Urinary bladder (tissue), 4 donors: ENCODE data around the gene OTOL1. TPM values are rescaled to one million over a fixed set of nuclear protein-coding genes. Genes with fewer than 3 reads are reported as not detected.

Experiments
- DNase-seq: peaks from one replicate; pipeline ENCODE4 v3.0.0-alpha.2; 2015; ENCODE audit errors: extremely low spot score
- H3K27ac ChIP-seq: one replicate; pipeline ENCODE4 v1.5.1; 2013; ENCODE audit warnings: low read depth, mild to moderate bottlenecking, moderate library complexity
- H3K36me3 ChIP-seq: one replicate; pipeline ENCODE4 v1.6.1; 2013; ENCODE audit warnings: mild to moderate bottlenecking, moderate library complexity; ENCODE audit not compliant: insufficient read depth
- H3K4me1 ChIP-seq: one replicate; pipeline ENCODE4 v1.6.1; 2013; ENCODE audit warnings: mild to moderate bottlenecking, moderate library complexity; ENCODE audit not compliant: insufficient read depth
- H3K4me3 ChIP-seq: one replicate; pipeline ENCODE4 v1.5.1; 2013; ENCODE audit warnings: low read depth, low read length
- WGBS: extraction: QIAGEN DNeasy Blood & Tissue Kit; methylation state at CpG from one replicate; pipeline ENCODE4 v1.1.7; 2013; 5-methylcytosine and 5-hydroxymethylcytosine counted together
- polyA plus RNA-seq: library from polyadenylated mRNA; stranded (reverse); fragments of 200-250 nt; gene quantifications from one replicate; pipeline ENCODE4 v1.2.3, GENCODE V29; 2013
- total RNA-seq: library from RNA; depleted of rRNA; stranded (reverse); fragments of >200 nt; gene quantifications from one replicate; pipeline ENCODE4 v1.2.3, GENCODE V29; 2014
- donor health status: healthy with polysubstance abuse.
- donor health status: healthy.

OTOL1 gene
- total and polyA plus RNA-seq, 2 donors: not detected

DNA sequence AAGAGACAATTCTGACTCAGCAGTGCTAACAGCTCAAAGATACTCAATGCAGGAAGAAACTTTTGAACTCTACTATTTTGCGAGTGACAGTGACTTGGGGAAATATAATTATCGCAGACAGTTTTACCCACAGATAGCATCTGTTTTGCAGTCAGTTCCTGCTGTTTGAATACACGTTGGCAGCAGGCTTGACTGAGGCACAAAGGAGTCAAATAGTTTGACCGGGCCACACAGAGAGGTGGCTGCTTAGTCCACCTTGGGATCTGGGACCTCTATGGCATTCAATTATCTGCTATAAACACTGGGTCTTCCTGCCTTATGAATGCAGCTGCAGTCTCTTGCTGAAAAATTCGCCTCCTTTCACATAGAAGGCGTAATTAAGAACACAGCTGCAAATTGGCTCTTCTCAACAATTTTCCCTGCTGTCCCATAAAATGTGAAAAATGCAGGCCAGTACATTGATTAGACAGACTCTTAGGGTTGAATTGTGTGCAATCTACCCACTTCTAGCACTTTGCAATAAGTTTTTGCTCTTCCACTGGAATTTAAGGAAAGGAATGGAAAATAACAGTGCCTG is 56.5 kb downstream of the OTOL1 start:
- DNase-seq: no peak
- Histone ChIP-seq H3K36me3 (no peaks in the 10 kb centered on the region), H3K4me1 (no peaks in the 10 kb centered on the region), H3K27ac (no peak overlapping the region), H3K4me3 (no peak overlapping the region)
- 78% methylated on average over 6 of the region's 6 CpGs for WGBS

Other genes starting within 250 kb of the OTOL1 start
- gene SPTSSB, start 125.3 kb upstream of the OTOL1 start, total RNA-seq: 74.9 TPM
- 11.1 TPM for gene SPTSSB, start 125.3 kb upstream of the OTOL1 start, polyA plus RNA-seq